CD4-positive, alpha-beta T cell (primary cell): ENCODE results near the gene PLXNA2. TPM values are rescaled to one million over a fixed set of nuclear protein-coding genes. Genes with fewer than 3 reads are reported as not detected.

ENCODE experiments used
- ATAC-seq: fragments of 200-7000 bp; cut with Tn5 transposase; one replicate; pipeline ENCODE4 v1.10.0; 2022; ENCODE audit warnings: mild to moderate bottlenecking; ENCODE audit not compliant: poor library complexity
- CTCF ChIA-PET: fragments of 350-600 bp; sonication (Branson Sonifier 250); formaldehyde crosslinking; loops from one replicate; lab custom pipeline; 2021; ENCODE audit warnings: antibody characterized with exemption, inconsistent platforms; lab: Charles Lee
- POLR2A ChIA-PET: fragments of 350-600 bp; sonication (Branson Sonifier 250); formaldehyde crosslinking; loops from one replicate; lab custom pipeline; 2021; ENCODE audit warnings: antibody characterized with exemption, inconsistent platforms; lab: Charles Lee
- DNase-seq, 14 experiments: peaks; one replicate each; pipeline ENCODE4 v3.0.0-alpha.2; 2013 to 2020; ENCODE audit warnings: mixed read lengths in 2 of 14
- H3K27ac ChIP-seq, 2 donors: one replicate each; pipeline versions ENCODE4 v1.5.1 to v1.7.0; 2013; ENCODE audit warnings: low read length in 2 of 2, low read depth in 1 of 2, mild to moderate bottlenecking in 1 of 2
- H3K27me3 ChIP-seq, 2 experiments: 1 replicate in 1 of 2; 2 replicates in 1 of 2; pipeline versions ENCODE4 v1.6.1 to v1.7.0; 2013; ENCODE audit warnings: low read length in 2 of 2, control low read depth in 1 of 2, mild to moderate bottlenecking in 1 of 2, moderate library complexity in 1 of 2; ENCODE audit not compliant: insufficient read depth in 2 of 2, control insufficient read depth in 1 of 2
- H3K36me3 ChIP-seq: one replicate; pipeline ENCODE4 v1.6.1; 2013; ENCODE audit warnings: low read length, control low read depth; ENCODE audit not compliant: insufficient read depth
- H3K4me1 ChIP-seq: one replicate; pipeline ENCODE4 v1.6.1; 2013; ENCODE audit warnings: low read length, control low read depth; ENCODE audit not compliant: insufficient read depth
- H3K4me3 ChIP-seq: one replicate; pipeline ENCODE4 v1.5.1; 2013; ENCODE audit warnings: mild to moderate bottlenecking, low read length, moderate library complexity
- H3K9me3 ChIP-seq, 2 experiments: 1 replicate in 1 of 2; 2 replicates in 1 of 2; pipeline versions ENCODE4 v1.6.1 to v1.7.0; 2013; ENCODE audit warnings: low read length in 2 of 2, mild to moderate bottlenecking in 2 of 2, control low read depth in 1 of 2, moderate library complexity in 1 of 2; ENCODE audit not compliant: control insufficient read depth in 1 of 2, insufficient read depth in 1 of 2
- H3K27ac Mint-ChIP-seq: one replicate; pipeline ENCODE4 v1.8.0; 2020; ENCODE audit warnings: mixed read lengths
- H3K27me3 Mint-ChIP-seq: one replicate; pipeline ENCODE4 v1.8.0; 2021; ENCODE audit warnings: mixed read lengths
- H3K36me3 Mint-ChIP-seq: one replicate; pipeline ENCODE4 v1.8.0; 2021; ENCODE audit warnings: low read depth, mixed read lengths
- H3K4me1 Mint-ChIP-seq: one replicate; pipeline ENCODE4 v1.8.0; 2021; ENCODE audit warnings: low read depth, mixed read lengths
- H3K4me3 Mint-ChIP-seq: one replicate; pipeline ENCODE4 v1.8.0; 2020; ENCODE audit warnings: mild to moderate bottlenecking, mixed read lengths
- H3K9me3 Mint-ChIP-seq: one replicate; pipeline ENCODE4 v1.8.0; 2020; ENCODE audit warnings: mixed read lengths
- CTCF ChIP-seq: fragments of 200-600 bp; IDR thresholded peaks from one replicate; pipeline ENCODE4 v1.8.0; 2022; ENCODE audit warnings: antibody characterized with exemption, mild to moderate bottlenecking
- intact Hi-C, 2 experiments: fragments of 100-400 bp; cut with DNase I in 1 of 2; cut with micrococcal nuclease in 1 of 2; formaldehyde crosslinking; loops; one replicate each; pipeline versions ENCODE4 v1.15.1 to v1.9.0; 2023 to 2025; cut with DNase I, micrococcal nuclease
- total RNA-seq, 174 experiments: library from RNA in 2 of 174; stranded (reverse) in 2 of 174; gene quantifications; one replicate each; pipeline ENCODE4 v1.2.3 and lab custom pipeline; 2021 to 2026

Gene PLXNA2
- total RNA-seq, 2 experiments from 2014 or later = 0.75 to 0.77 TPM

- H3K27me3 Mint-ChIP-seq = peaks cover 44% of the 10 kb centered on the region
- ChIA-PET POLR2A (no interaction called here), CTCF (no interaction called here)
- Histone ChIP-seq H3K4me1 (no peaks in the 10 kb centered on the region), H3K27me3 (peaks cover 6 to 10% of the 10 kb centered on the region in 2 experiments), H3K4me3 (no peak overlapping the region), H3K27ac (no peak overlapping the region), H3K36me3 (no peaks in the 10 kb centered on the region), H3K9me3 (no peaks in the 10 kb centered on the region)
- TF ChIP-seq CTCF = no peak
- H3K27ac Mint-ChIP-seq = no peak overlapping the region
- no peak overlapping the region for H3K4me3 Mint-ChIP-seq
- intact Hi-C loops = no loop called here
- DNase-seq = no peak
- H3K4me1 Mint-ChIP-seq = no peaks in the 10 kb centered on the region
- no peaks in the 10 kb centered on the region for H3K36me3 Mint-ChIP-seq
- no peaks in the 10 kb centered on the region for H3K9me3 Mint-ChIP-seq
- ATAC-seq = no peak
These were observed 78.5 kb downstream of the PLXNA2 start for GRCh38 chr1:208165659-208166058.

GRCh38 chr1:208164609-208165008, 79.6 kb downstream of the PLXNA2 start:
- no peak for TF ChIP-seq CTCF
- H3K36me3 Mint-ChIP-seq = no peaks in the 10 kb centered on the region
- no peak overlapping the region for H3K27ac ChIP-seq
- no peak overlapping the region for H3K27ac Mint-ChIP-seq
- peaks cover 6 to 10% of the 10 kb centered on the region in 2 experiments for H3K27me3 ChIP-seq
- intact Hi-C loops = no loop called here
- ATAC-seq = no peak
- H3K36me3 ChIP-seq = no peaks in the 10 kb centered on the region
- H3K27me3 Mint-ChIP-seq = peaks cover 44% of the 10 kb centered on the region
- no peak overlapping the region for H3K4me3 Mint-ChIP-seq
- H3K4me1 Mint-ChIP-seq = no peaks in the 10 kb centered on the region
- POLR2A ChIA-PET = no interaction called here
- no peak for DNase-seq
- CTCF ChIA-PET = no interaction called here
- no peaks in the 10 kb centered on the region for H3K9me3 ChIP-seq
- H3K4me1 ChIP-seq = no peaks in the 10 kb centered on the region
- H3K9me3 Mint-ChIP-seq = no peaks in the 10 kb centered on the region
- no peak overlapping the region for H3K4me3 ChIP-seq

- H3K27me3 Mint-ChIP-seq = peaks cover 44% of the 10 kb centered on the region
These were observed 80.6 kb downstream of the PLXNA2 start for GRCh38 chr1:208163539-208163938.

More at GRCh38 chr1:208163539-208163938, 80.6 kb downstream of the PLXNA2 start:
- no peak overlapping the region for H3K4me3 Mint-ChIP-seq
- no peaks in the 10 kb centered on the region for H3K9me3 ChIP-seq
- ATAC-seq (no peak), DNase-seq (no peak)
- no peak overlapping the region for H3K4me3 ChIP-seq
- intact Hi-C loops = no loop called here
- H3K36me3 Mint-ChIP-seq = no peaks in the 10 kb centered on the region
- no peaks in the 10 kb centered on the region for H3K4me1 Mint-ChIP-seq
- H3K27me3 ChIP-seq = peaks cover 6 to 10% of the 10 kb centered on the region in 2 experiments
- no peaks in the 10 kb centered on the region for H3K9me3 Mint-ChIP-seq
- ChIA-PET POLR2A (no interaction called here), CTCF (no interaction called here)
- H3K27ac Mint-ChIP-seq = no peak overlapping the region
- no peak for TF ChIP-seq CTCF
- H3K4me1 ChIP-seq = no peaks in the 10 kb centered on the region
- H3K36me3 ChIP-seq = no peaks in the 10 kb centered on the region
- no peak overlapping the region for H3K27ac ChIP-seq
